GM20000 (cell line): ENCODE data around the gene MAGI1.

ENCODE experiments used
- DNase-seq: peaks from one replicate; pipeline ENCODE4 v3.0.0; 2012; ENCODE audit warnings: low spot score
- TF ChIP-seq, protein P1 (sequence below): IDR thresholded peaks from 2 replicates; pipeline ENCODE4 v1.5.1; 2012; ENCODE audit warnings: mild to moderate bottlenecking, control low read depth; ENCODE audit errors: extremely low read depth, missing control alignments

Gene MAGI1

DNA sequence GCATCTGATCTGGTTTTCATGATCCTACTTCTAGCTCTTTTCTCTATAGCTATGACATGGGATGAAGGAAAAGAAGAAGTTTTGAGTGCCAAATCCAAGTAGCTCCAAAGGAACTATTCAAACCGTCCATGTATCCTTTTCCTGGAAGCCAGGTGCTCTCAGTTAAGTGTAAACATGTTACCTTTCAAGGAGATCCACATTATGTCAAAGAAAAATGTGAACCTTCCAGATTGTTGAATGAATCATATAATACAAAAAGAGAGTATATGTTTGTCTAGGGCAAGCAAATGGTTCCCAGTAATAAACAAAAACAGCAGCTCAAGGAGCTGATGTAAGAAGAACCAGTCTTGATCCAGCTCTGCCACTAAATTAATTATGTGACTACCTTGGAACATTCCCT, 534.9 kb downstream of the MAGI1 start:
- TF ChIP-seq, protein P1, sequence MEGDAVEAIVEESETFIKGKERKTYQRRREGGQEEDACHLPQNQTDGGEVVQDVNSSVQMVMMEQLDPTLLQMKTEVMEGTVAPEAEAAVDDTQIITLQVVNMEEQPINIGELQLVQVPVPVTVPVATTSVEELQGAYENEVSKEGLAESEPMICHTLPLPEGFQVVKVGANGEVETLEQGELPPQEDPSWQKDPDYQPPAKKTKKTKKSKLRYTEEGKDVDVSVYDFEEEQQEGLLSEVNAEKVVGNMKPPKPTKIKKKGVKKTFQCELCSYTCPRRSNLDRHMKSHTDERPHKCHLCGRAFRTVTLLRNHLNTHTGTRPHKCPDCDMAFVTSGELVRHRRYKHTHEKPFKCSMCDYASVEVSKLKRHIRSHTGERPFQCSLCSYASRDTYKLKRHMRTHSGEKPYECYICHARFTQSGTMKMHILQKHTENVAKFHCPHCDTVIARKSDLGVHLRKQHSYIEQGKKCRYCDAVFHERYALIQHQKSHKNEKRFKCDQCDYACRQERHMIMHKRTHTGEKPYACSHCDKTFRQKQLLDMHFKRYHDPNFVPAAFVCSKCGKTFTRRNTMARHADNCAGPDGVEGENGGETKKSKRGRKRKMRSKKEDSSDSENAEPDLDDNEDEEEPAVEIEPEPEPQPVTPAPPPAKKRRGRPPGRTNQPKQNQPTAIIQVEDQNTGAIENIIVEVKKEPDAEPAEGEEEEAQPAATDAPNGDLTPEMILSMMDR: no peak
- no peak for DNase-seq

DNA sequence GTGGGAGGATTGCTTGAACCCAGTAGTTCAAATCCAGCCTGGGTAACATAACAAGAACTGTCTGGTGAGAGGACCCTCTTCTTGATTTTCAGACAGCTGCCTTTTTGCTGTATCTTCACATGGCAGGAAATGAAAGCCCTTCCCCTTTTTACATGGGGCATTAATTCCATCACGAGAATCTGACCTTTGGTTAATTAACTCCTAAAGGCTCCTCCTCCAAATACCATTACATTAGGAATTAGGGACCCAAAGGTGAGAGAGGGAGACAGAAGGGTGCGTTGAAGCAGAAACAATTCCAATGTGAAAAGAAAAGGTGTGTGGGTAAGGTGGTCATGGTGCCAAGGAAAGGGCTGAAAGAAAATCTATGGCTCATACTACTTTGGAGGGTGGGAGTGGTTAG, 536.2 kb downstream of the MAGI1 start:
- TF ChIP-seq, protein P1: no peak
- DNase-seq: no peak

DNA sequence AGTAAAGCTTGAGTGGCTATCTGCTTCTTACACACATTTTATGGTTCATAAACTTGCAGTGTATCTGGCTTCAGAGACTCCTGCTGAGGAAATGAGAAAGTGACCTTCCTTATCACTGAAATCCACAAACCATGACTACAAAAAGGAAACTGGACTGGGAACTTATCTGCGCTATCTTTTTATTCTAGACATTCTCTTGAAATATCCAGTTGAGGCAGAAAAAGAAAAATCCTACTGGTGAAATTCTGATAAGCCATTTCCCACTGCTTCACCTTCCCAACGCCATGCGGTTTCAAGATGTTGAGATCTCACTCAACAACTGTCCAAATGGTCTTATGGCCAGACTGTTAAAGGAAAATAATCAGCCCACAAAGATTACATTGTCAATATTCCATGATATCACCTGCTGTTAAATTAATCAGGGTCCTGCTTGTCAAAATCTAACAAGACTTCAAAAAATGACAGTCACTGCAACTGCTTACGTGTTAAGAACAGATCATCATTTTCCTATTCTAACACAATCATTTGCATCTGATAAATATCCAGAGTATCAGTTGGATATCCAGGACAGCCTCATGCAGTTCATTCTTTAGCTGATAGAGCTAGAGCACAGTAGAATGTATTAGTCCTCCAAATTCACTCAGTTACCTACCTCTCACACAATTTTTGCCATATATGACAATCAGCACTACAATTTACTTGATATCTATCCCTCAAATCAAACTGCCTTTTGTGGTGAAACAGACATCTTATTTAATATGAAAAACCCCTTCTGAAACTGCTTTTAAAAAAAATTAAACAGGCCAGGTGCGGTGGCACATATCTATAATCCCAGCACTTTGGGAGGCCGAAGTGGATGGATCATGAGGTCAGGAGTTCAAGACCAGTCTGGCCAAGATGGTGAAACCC, 538.1 kb downstream of the MAGI1 start:
- no peak for DNase-seq
- TF ChIP-seq, protein P1: no peak

GRCh38 chr3:65497846-65498245, 540.9 kb downstream of the MAGI1 start:
- DNase-seq: no peak
- TF ChIP-seq, protein P1: no peak

DNA sequence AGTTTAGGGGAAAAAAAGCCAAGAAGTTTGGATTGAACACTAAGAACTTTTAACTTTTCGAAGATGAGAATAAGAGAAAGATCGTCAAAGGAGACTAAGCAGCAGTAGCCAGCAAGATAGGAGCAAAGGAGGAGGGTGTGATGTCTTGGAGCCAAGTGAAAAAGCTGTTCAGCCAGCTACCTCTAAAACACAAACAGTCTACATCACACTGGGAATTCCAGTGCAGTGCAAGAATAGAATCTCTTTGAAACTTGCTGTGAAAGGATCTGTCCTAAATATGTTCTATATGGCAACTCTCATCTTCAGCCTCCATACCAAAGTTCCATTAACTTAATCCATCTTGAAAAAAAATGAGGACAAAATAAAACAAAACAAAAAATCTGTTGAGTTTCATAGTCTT, 541.5 kb downstream of the MAGI1 start:
- TF ChIP-seq, protein P1: no peak
- DNase-seq: no peak

DNA sequence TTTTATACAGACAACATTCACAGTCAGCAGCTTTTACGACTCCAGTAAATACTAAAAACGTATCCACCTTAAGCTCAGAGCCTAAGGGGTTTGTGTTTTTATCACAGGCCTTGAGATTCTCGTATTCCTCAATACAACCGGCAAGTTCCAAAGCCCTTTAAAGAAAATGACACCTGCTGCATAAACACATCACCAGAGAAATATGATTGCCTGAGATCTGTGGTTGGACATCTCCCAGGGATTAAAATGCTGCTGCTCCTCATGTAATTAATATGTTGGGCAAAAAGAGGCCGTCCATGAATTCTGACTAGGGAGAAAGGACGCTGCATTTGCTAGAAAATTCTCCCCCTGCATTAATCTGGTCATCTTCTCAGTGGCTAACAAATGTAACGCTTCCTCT, 544.8 kb downstream of the MAGI1 start:
- no peak for DNase-seq
- TF ChIP-seq, protein P1: no peak

- TF ChIP-seq, protein P1: no peak
- DNase-seq: no peak
Measured at GRCh38 chr3:65493371-65493882, 545.3 kb downstream of the MAGI1 start.
